GM12878 (cell line): ENCODE data around the gene PRKCQ. TPM values are rescaled to one million over a fixed set of nuclear protein-coding genes. Genes with fewer than 3 reads are reported as not detected.

Source experiments
- ATAC-seq: fragments of 200-7000 bp; cut with Tn5 transposase; 3 replicates; pipeline ENCODE4 v1.9.1; 2020; ENCODE audit warnings: mild to moderate bottlenecking, moderate library complexity
- BruUV-seq: library from RNA; stranded (reverse); fragments of 400-500 nt; replicated peaks from 2 replicates; lab custom pipeline; 2021; lab: Mats Ljungman, UMichigan
- CTCF ChIA-PET: fragments of 300-600 bp; sonication (Branson Sonifier 250); formaldehyde crosslinking; extraction: SDS; loops from one replicate; lab custom pipeline; 2021; ENCODE audit warnings: inconsistent platforms; lab: Yijun Ruan, JAX
- POLR2A ChIA-PET: fragments of 350-600 bp; formaldehyde crosslinking; extraction: SDS; loops from one replicate; lab custom pipeline; 2021; ENCODE audit warnings: inconsistent platforms; lab: Charles Lee
- RAD21 ChIA-PET: fragments of 300-600 bp; sonication (Branson Sonifier 250); formaldehyde crosslinking; loops from one replicate; lab custom pipeline; 2023; ENCODE audit warnings: antibody characterized with exemption; ENCODE audit not compliant: unreplicated experiment; lab: Charles Lee
- SMC1A ChIA-PET: fragments of 300-600 bp; sonication (Branson Sonifier 250); formaldehyde crosslinking; loops from one replicate; lab custom pipeline; 2023; ENCODE audit not compliant: unreplicated experiment, uncharacterized antibody; lab: Charles Lee
- DNase-seq: peaks from one replicate; pipeline ENCODE4 v3.0.0-alpha.2; 2011; ENCODE audit warnings: low read depth, low spot score
- FAIRE-seq: peaks from 3 replicates; lab custom pipeline; 2011; peaks lifted over from hg19 to GRCh38; lab: Jason Lieb, UNC
- H2AFZ ChIP-seq: 2 replicates; pipeline ENCODE4 v1.6.0; 2011; ENCODE audit warnings: low read depth, low read length, control low read depth; ENCODE audit not compliant: control insufficient read depth
- H3K27ac ChIP-seq: 2 replicates; pipeline ENCODE4 v1.5.1; 2011; ENCODE audit warnings: control low read depth; ENCODE audit not compliant: control insufficient read depth, insufficient read depth
- H3K27me3 ChIP-seq, 2 experiments: replicated peaks in 1 of 2; 2 replicates each; pipeline versions ENCODE4 v1.6.0 to v1.6.1; 2011; ENCODE audit warnings: low read length in 1 of 2; ENCODE audit not compliant: control insufficient read depth in 2 of 2, insufficient read depth in 2 of 2
- H3K36me3 ChIP-seq, 2 experiments: 2 replicates each; pipeline ENCODE4 v1.5.1; 2011; ENCODE audit warnings: low read length in 1 of 2; ENCODE audit not compliant: control insufficient read depth in 2 of 2, insufficient read depth in 2 of 2
- H3K4me1 ChIP-seq: 2 replicates; pipeline ENCODE4 v1.6.1; 2011; ENCODE audit warnings: mild to moderate bottlenecking, low read length, moderate library complexity, mixed read lengths; ENCODE audit not compliant: control insufficient read depth, insufficient read depth
- H3K4me2 ChIP-seq: 2 replicates; pipeline ENCODE4 v1.6.0; 2011; ENCODE audit warnings: control low read depth; ENCODE audit not compliant: control insufficient read depth, insufficient read depth
- H3K4me3 ChIP-seq: fragments of 200-600 bp; sonication (generic); 2 replicates; pipeline ENCODE4 v1.5.1; 2016
- H3K79me2 ChIP-seq: 2 replicates; pipeline ENCODE4 v1.6.0; 2011; ENCODE audit warnings: low read length; ENCODE audit not compliant: control insufficient read depth, insufficient read depth
- H3K9ac ChIP-seq: 2 replicates; pipeline ENCODE4 v1.8.0; 2011; ENCODE audit warnings: low read length, control low read depth, mixed read lengths; ENCODE audit not compliant: control insufficient read depth, insufficient read depth
- H3K9me3 ChIP-seq: replicated peaks from 3 replicates; pipeline ENCODE4 v1.5.1; 2011; ENCODE audit warnings: mild to moderate bottlenecking, low read length; ENCODE audit not compliant: control insufficient read depth, insufficient read depth
- H4K20me1 ChIP-seq: 2 replicates; pipeline ENCODE4 v1.6.0; 2011; ENCODE audit not compliant: control insufficient read depth, insufficient read depth
- ATF7 ChIP-seq: fragments of 450-650 bp; IDR thresholded peaks from 2 replicates; pipeline ENCODE4 v1.6.1; 2016; ENCODE audit warnings: low read depth, mild to moderate bottlenecking
- BACH1 ChIP-seq: fragments of 450-650 bp; IDR thresholded peaks from 2 replicates; pipeline ENCODE4 v1.6.1; 2017; ENCODE audit warnings: mild to moderate bottlenecking, borderline replicate concordance
- BMI1 ChIP-seq: fragments of 450-650 bp; IDR thresholded peaks from 2 replicates; pipeline ENCODE4 v1.6.1; 2016; ENCODE audit warnings: mild to moderate bottlenecking, moderate library complexity, borderline replicate concordance
- CBFB ChIP-seq: IDR thresholded peaks from 2 replicates; pipeline ENCODE4 v1.6.1; 2016; ENCODE audit warnings: antibody characterized with exemption, low read depth
- FOS ChIP-seq: IDR thresholded peaks from 3 replicates; pipeline ENCODE4 v1.6.1; 2011; ENCODE audit warnings: borderline replicate concordance; ENCODE audit not compliant: insufficient read length; ENCODE audit errors: extremely low read depth
- FOXK2 ChIP-seq: fragments of 450-650 bp; IDR thresholded peaks from 2 replicates; pipeline ENCODE4 v1.6.1; 2017; ENCODE audit warnings: mild to moderate bottlenecking, moderate library complexity
- HCFC1 ChIP-seq: fragments of 150-350 bp; IDR thresholded peaks from 2 replicates; pipeline ENCODE4 v1.6.1; 2014; ENCODE audit warnings: low read length
- NFIC ChIP-seq: IDR thresholded peaks from 2 replicates; pipeline ENCODE4 v1.6.1; 2012; ENCODE audit warnings: low read depth, mild to moderate bottlenecking, inconsistent platforms, low read length, moderate library complexity
- PAX5 ChIP-seq: IDR thresholded peaks from 2 replicates; pipeline ENCODE4 v1.6.1; 2011; ENCODE audit warnings: low read depth, low read length, borderline replicate concordance
- PBX3 ChIP-seq: IDR thresholded peaks from 2 replicates; pipeline ENCODE4 v1.6.1; 2011; ENCODE audit warnings: mild to moderate bottlenecking, low read depth, low read length, moderate library complexity; ENCODE audit not compliant: insufficient replicate concordance
- POLR2AphosphoS5 ChIP-seq: IDR thresholded peaks from 2 replicates; pipeline ENCODE4 v1.6.1; 2011; ENCODE audit warnings: mild to moderate bottlenecking, low read length, inconsistent platforms
- SUZ12 ChIP-seq: fragments of 200-600 bp; sonication (generic); IDR thresholded peaks from one replicate; pipeline ENCODE4 v1.6.1; 2018; ENCODE audit warnings: antibody characterized with exemption, mild to moderate bottlenecking; ENCODE audit not compliant: unreplicated experiment
- ZSCAN29 ChIP-seq: fragments of 450-650 bp; IDR thresholded peaks from 2 replicates; pipeline ENCODE4 v1.6.1; 2017; ENCODE audit warnings: mild to moderate bottlenecking, moderate library complexity
- WGBS: methylation state at CpG from one replicate; pipeline ENCODE4 v1.1.6; 2016; ENCODE audit warnings: low lambda C conversion rate; ENCODE audit not compliant: insufficient replicate concordance, insufficient coverage; ENCODE audit errors: missing lambda C conversion rate; 5-methylcytosine and 5-hydroxymethylcytosine counted together
- in situ Hi-C: fragments of 300-500 bp; cut with MboI; formaldehyde crosslinking; loops from 9 replicates; pipeline ENCODE4 v1.14.3; 2018; ENCODE audit warnings: mixed read lengths
- intact Hi-C: fragments of 100-400 bp; cut with micrococcal nuclease; formaldehyde crosslinking; loops from one replicate; pipeline ENCODE4 v1.14.2; 2022; ENCODE audit not compliant: unreplicated experiment
- polyA plus RNA-seq, 11 experiments: library from polyadenylated mRNA; depleted of rRNA in 4 of 11; unstranded in 6 of 11; stranded (reverse) in 5 of 11; fragments of >200 nt; fragmentation: Nextera tagmentation in 4 of 11; fragmentation: Illumina TruSeq in 1 of 11; extraction: Ambion mirVana in 4 of 11; extraction: Trizol in 1 of 11; gene quantifications; 1 replicate in 1 of 11; 2 replicates in 10 of 11; pipeline versions ENCODE4 v1.2.1 to v1.2.3, GENCODE V29; 2011 to 2016; ENCODE audit warnings: inconsistent platforms in 2 of 11, missing spikeins in 2 of 11, low read depth in 1 of 11
- total RNA-seq, 4 experiments: library from RNA; depleted of rRNA in 3 of 4; stranded (reverse); fragments of >200 nt in 3 of 4; fragmentation: Illumina TruSeq in 1 of 4; extraction: Trizol in 1 of 4; gene quantifications; 2 replicates each; pipeline versions ENCODE4 v1.2.1 to v1.2.3, GENCODE V29; 2013 to 2021
- TF ChIP-seq, protein P1 (sequence below): fragments of 450-650 bp; IDR thresholded peaks from 2 replicates; pipeline ENCODE4 v1.6.1; 2017; ENCODE audit warnings: antibody characterized with exemption, mild to moderate bottlenecking, moderate library complexity

Gene PRKCQ
- total and polyA plus RNA-seq, 10 of the 15 experiments (the other 5 are each of a cell fraction or from before 2014, with no cell fraction given) = 0.26 to 8.9 (median 0.98) TPM

DNA sequence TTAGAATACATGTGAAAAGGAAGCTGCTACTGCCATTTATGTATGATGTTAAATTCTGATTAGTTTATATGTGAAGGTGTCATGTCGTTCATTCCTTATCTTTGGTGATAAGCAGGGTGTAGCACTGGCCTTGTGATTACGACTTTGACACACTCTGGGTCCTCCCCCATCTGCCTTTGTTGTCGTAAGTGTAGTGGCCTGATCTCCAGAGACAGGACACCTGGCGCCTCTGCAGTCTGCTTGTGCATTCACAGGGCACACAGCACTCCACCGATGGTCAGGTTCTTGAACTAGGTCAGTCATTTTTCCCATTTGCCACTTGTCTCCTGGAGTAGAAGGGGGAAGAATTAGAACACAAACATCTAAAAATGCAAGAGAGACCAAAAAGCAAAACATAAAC, 186.0 kb downstream of the PRKCQ start:
- ChIA-PET RAD21 (interaction anchor here (1.4 to 4.0 kb wide), 3 partner anchors 8 to 192 kb away, joined by 4 to 12 read pairs (median 4); partner anchors contain the start of gene PFKFB3), POLR2A (no interaction called here)
- no peak for FAIRE-seq

More for the DNA sequence above, 186.0 kb downstream of the PRKCQ start:
- no peaks in the 10 kb centered on the region for H3K36me3 ChIP-seq
- SMC1A ChIA-PET = interaction anchor here (1.0 to 10.6 kb wide), 2 partner anchors 44 to 124 kb away, joined by 4 to 138 read pairs; no protein-coding TSS in a partner anchor
- in situ Hi-C loops = no loop called here
- H3K9me3 ChIP-seq = peaks cover 3% of the 10 kb centered on the region; the same call in 2 of the 3 replicates
- BruUV-seq = no TSS peak
- no peaks in the 10 kb centered on the region for H3K79me2 ChIP-seq
- CTCF ChIA-PET = interaction anchor here (0.6 kb wide), 1 partner anchor 191 kb away, joined by 3 read pairs; the partner anchor contains the start of gene PFKFB3
- H2AFZ ChIP-seq = no peak overlapping the region
- H3K4me2 ChIP-seq = no peak overlapping the region
- TF ChIP-seq PAX5 (no peak), BMI1 (no peak), ATF7 (no peak), POLR2AphosphoS5 (no peak), FOXK2 (no peak), BACH1 (no peak), PBX3 (no peak), ZSCAN29 (no peak), HCFC1 (no peak), SUZ12 (no peak), FOS (no peak), NFIC (no peak), CBFB (no peak)
- TF ChIP-seq, protein P1, sequence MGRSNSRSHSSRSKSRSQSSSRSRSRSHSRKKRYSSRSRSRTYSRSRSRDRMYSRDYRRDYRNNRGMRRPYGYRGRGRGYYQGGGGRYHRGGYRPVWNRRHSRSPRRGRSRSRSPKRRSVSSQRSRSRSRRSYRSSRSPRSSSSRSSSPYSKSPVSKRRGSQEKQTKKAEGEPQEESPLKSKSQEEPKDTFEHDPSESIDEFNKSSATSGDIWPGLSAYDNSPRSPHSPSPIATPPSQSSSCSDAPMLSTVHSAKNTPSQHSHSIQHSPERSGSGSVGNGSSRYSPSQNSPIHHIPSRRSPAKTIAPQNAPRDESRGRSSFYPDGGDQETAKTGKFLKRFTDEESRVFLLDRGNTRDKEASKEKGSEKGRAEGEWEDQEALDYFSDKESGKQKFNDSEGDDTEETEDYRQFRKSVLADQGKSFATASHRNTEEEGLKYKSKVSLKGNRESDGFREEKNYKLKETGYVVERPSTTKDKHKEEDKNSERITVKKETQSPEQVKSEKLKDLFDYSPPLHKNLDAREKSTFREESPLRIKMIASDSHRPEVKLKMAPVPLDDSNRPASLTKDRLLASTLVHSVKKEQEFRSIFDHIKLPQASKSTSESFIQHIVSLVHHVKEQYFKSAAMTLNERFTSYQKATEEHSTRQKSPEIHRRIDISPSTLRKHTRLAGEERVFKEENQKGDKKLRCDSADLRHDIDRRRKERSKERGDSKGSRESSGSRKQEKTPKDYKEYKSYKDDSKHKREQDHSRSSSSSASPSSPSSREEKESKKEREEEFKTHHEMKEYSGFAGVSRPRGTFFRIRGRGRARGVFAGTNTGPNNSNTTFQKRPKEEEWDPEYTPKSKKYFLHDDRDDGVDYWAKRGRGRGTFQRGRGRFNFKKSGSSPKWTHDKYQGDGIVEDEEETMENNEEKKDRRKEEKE = no peak
- H3K4me3 ChIP-seq = no peak overlapping the region
- ATAC-seq = peak; percentile 26; the same call in 1 of the 3 replicates
- DNase-seq = no peak
- no peak overlapping the region for H3K27ac ChIP-seq
- 29% methylated on average over 5 of the region's 5 CpGs for WGBS
- H3K9ac ChIP-seq = no peak overlapping the region
- no peaks in the 10 kb centered on the region for H3K4me1 ChIP-seq
- H3K27me3 ChIP-seq = peaks cover 0 to 5% of the 10 kb centered on the region in 2 experiments; a peak in 2 of 4 replicates
- intact Hi-C loops = no loop called here
- no peaks in the 10 kb centered on the region for H4K20me1 ChIP-seq
